Heart left ventricle (tissue), 13 donors: ENCODE data around the gene WDR93.

ENCODE experiments used
- CTCF ChIP-seq, 12 donors: fragments of 200-600 bp; sonication (generic) in 4 of 12; IDR thresholded peaks; one replicate each; pipeline versions ENCODE4 v1.5.0 to v1.8.0; 2018 to 2022; ENCODE audit warnings: antibody characterized with exemption in 12 of 12, mild to moderate bottlenecking in 5 of 12
- POLR2A ChIP-seq, 2 donors: fragments of 450-650 bp; IDR thresholded peaks; one replicate each; pipeline ENCODE4 v1.6.1; 2017; ENCODE audit warnings: antibody characterized with exemption in 2 of 2, mild to moderate bottlenecking in 2 of 2, moderate library complexity in 2 of 2
- donor health status: ischemic (EF 13 %, LVEDD 7.1; RV severe dilation, severe dysfunction).
- donor health status: DM: no; HTN: yes; CAD: no.
- donor health status: DM: no; HTN: no; CAD: no.
- donor health status: ischemic (EF 25% LVEDD 6.9; RV normal size, moderate dysfunction).
- donor health status: ischemic (EF 25% LVEDD 5.7; RV mildly dilated, moderate dysfunction).
- donor health status: ischemic (EF 35%, LVEDD 5.7; RV mildly dilated, moderate dysfunction).
- donor health status: nonischemic (EF 11% LVEDD 7.7; RV severe dilation, severe dysfunction).
- donor health status: DM: yes; HTN: yes; CAD: no.
- donor health status: PGD.
- donor health status: ischemic (EF 29% LVEDD 5.4; RV normal size, mild dysfunction).
- donor health status: nonischemic (EF 23%, LVEDD 6.1; RV moderate dilation, normal function).

DNA sequence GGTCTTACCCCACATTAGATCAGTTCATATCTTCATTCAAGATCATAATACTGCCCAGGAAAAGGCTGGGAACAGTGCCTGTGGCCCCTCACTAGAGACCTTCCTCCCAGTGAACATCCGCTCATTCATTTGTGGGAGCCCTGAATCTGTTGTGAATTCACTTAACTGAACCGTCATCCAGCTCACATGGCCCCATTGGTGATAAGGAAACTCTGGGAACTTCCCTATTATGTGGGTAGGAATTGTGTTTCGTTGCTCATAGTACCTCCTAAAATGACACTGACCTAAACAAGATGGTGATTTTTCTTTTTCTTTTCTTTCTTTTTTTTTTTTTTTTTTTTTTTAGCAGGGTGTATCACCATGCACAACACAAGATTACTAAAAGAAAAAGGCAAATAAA is 78.8 kb downstream of the WDR93 start:
- TF ChIP-seq CTCF (IDR thresholded peaks at IDR 0.05), result no peak
- no peak for TF ChIP-seq POLR2A (IDR thresholded peaks at IDR 0.05)
